Measurements from ENCODE around the gene ZNF304. TPM values are rescaled to one million over a fixed set of nuclear protein-coding genes. Genes with fewer than 3 reads are reported as not detected.

Gene ZNF304
- total and polyA plus RNA-seq, 2 of the 13 experiments (the other 11 are each of a cell fraction or from before 2014, with no cell fraction given) = 3.4 to 8.0 TPM

DNA sequence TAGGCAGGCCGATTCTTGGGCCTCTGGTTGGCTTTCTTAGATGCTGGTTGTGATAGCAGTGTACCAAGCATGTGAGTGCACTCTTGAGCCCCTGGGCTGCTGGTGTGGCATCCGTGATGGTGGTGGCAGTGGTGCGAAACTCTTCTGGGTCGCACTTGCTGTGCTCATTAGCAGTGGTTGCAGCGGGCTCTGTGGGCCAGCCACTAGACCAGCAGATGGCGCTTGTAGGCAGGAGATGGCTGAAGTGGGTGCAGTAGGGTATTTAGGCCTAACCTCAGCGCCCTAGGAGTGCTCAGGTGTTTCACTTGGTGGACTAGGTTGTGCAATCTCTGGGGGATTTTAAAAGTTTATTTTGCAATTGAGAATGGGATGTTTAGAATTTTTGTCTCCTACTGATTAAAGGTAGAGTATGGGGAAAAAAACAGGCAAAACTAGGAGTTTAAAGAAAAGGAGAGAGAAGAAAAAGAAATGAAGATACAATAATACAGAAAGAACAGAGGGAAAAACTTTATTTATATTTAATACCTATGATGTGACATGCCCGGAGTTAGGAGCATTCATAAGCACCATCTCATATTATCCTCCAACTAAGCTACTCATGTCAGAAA, 55.5 kb downstream of the ZNF304 start (continued):
- TF ChIP-seq GFI1 (CRISPR knock-in tag; IDR thresholded peaks at IDR 0.05; ENCODE audit: borderline replicate concordance) (no peak), ZNF569 (CRISPR knock-in tag; IDR thresholded peaks at IDR 0.05; ENCODE audit: borderline replicate concordance) (no peak), TCF7L2 (IDR thresholded peaks at IDR 0.05; ENCODE audit: low read depth, low read length) (no peak), FOSL1 (CRISPR knock-in tag; IDR thresholded peaks at IDR 0.05; ENCODE audit: borderline replicate concordance) (no peak), GABPB1 (CRISPR knock-in tag; IDR thresholded peaks at IDR 0.05) (peak; percentile 51; the same call in 1 of the 2 replicates), ZNF431 (CRISPR knock-in tag; IDR thresholded peaks at IDR 0.05; ENCODE audit: borderline replicate concordance, low read depth) (no peak), CENPT (CRISPR knock-in tag; IDR thresholded peaks at IDR 0.05; ENCODE audit: low read depth) (no peak), JUN (CRISPR knock-in tag; IDR thresholded peaks at IDR 0.05) (no peak), ZNF614 (CRISPR knock-in tag; IDR thresholded peaks at IDR 0.05; ENCODE audit: borderline replicate concordance) (peak; percentile 43; the same call in 1 of the 2 replicates), ATM (IDR thresholded peaks at IDR 0.05; ENCODE audit: borderline replicate concordance) (no peak), ZNF83 (CRISPR knock-in tag; IDR thresholded peaks at IDR 0.05; ENCODE audit: borderline replicate concordance) (no peak), NFE2 (CRISPR knock-in tag; IDR thresholded peaks at IDR 0.05) (no peak), KMT2A (CRISPR knock-in tag; IDR thresholded peaks at IDR 0.05) (peak; percentile 39; the same call in 1 of the 2 replicates), GLI4 (CRISPR knock-in tag; IDR thresholded peaks at IDR 0.05; ENCODE audit: borderline replicate concordance) (no peak), SMAD1 (CRISPR knock-in tag; IDR thresholded peaks at IDR 0.05; ENCODE audit: borderline replicate concordance, low read depth) (no peak), ZIK1 (CRISPR knock-in tag; IDR thresholded peaks at IDR 0.05; ENCODE audit: borderline replicate concordance, low read depth) (no peak), MBNL3 (CRISPR knock-in tag; conservative IDR thresholded peaks at IDR 0.05) (no peak)
- TF ChIP-seq, protein P1, sequence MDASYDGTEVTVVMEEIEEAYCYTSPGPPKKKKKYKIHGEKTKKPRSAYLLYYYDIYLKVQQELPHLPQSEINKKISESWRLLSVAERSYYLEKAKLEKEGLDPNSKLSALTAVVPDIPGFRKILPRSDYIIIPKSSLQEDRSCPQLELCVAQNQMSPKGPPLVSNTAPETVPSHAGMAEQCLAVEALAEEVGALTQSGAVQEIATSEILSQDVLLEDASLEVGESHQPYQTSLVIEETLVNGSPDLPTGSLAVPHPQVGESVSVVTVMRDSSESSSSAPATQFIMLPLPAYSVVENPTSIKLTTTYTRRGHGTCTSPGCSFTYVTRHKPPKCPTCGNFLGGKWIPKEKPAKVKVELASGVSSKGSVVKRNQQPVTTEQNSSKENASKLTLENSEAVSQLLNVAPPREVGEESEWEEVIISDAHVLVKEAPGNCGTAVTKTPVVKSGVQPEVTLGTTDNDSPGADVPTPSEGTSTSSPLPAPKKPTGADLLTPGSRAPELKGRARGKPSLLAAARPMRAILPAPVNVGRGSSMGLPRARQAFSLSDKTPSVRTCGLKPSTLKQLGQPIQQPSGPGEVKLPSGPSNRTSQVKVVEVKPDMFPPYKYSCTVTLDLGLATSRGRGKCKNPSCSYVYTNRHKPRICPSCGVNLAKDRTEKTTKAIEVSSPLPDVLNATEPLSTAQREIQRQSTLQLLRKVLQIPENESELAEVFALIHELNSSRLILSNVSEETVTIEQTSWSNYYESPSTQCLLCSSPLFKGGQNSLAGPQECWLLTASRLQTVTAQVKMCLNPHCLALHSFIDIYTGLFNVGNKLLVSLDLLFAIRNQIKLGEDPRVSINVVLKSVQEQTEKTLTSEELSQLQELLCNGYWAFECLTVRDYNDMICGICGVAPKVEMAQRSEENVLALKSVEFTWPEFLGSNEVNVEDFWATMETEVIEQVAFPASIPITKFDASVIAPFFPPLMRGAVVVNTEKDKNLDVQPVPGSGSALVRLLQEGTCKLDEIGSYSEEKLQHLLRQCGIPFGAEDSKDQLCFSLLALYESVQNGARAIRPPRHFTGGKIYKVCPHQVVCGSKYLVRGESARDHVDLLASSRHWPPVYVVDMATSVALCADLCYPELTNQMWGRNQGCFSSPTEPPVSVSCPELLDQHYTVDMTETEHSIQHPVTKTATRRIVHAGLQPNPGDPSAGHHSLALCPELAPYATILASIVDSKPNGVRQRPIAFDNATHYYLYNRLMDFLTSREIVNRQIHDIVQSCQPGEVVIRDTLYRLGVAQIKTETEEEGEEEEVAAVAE (CRISPR knock-in tag; IDR thresholded peaks at IDR 0.05; ENCODE audit: borderline replicate concordance) = no peak
- TF ChIP-seq, protein P2, sequence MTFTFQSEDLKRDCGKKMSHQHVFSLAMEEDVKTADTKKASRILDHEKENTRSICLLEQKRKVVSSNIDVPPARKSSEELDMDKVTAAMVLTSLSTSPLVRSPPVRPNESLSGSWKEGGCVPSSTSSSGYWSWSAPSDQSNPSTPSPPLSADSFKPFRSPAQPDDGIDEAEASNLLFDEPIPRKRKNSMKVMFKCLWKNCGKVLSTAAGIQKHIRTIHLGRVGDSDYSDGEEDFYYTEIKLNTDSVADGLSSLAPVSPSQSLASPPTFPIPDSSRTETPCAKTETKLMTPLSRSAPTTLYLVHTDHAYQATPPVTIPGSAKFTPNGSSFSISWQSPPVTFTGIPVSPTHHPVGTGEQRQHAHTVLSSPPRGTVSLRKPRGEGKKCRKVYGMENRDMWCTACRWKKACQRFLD (CRISPR knock-in tag; IDR thresholded peaks at IDR 0.05; ENCODE audit: borderline replicate concordance) = no peak
- TF ChIP-seq, protein P3, sequence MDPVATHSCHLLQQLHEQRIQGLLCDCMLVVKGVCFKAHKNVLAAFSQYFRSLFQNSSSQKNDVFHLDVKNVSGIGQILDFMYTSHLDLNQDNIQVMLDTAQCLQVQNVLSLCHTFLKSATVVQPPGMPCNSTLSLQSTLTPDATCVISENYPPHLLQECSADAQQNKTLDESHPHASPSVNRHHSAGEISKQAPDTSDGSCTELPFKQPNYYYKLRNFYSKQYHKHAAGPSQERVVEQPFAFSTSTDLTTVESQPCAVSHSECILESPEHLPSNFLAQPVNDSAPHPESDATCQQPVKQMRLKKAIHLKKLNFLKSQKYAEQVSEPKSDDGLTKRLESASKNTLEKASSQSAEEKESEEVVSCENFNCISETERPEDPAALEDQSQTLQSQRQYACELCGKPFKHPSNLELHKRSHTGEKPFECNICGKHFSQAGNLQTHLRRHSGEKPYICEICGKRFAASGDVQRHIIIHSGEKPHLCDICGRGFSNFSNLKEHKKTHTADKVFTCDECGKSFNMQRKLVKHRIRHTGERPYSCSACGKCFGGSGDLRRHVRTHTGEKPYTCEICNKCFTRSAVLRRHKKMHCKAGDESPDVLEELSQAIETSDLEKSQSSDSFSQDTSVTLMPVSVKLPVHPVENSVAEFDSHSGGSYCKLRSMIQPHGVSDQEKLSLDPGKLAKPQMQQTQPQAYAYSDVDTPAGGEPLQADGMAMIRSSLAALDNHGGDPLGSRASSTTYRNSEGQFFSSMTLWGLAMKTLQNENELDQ (CRISPR knock-in tag; IDR thresholded peaks at IDR 0.05; ENCODE audit: borderline replicate concordance) = no peak
- TF ChIP-seq, protein P4, sequence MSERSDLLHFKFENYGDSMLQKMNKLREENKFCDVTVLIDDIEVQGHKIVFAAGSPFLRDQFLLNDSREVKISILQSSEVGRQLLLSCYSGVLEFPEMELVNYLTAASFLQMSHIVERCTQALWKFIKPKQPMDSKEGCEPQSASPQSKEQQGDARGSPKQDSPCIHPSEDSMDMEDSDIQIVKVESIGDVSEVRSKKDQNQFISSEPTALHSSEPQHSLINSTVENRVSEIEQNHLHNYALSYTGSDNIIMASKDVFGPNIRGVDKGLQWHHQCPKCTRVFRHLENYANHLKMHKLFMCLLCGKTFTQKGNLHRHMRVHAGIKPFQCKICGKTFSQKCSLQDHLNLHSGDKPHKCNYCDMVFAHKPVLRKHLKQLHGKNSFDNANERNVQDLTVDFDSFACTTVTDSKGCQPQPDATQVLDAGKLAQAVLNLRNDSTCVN (CRISPR knock-in tag; IDR thresholded peaks at IDR 0.05; ENCODE audit: borderline replicate concordance) = no peak

All from HepG2 (cell line).